Stimulated activated naive CD8-positive, alpha-beta T cell treated with anti-CD3 and anti-CD28 coated beads, Interleukin-15, Interleukin-2, amounts not matched to agents 100 ng/mL and 50 ng/mL, for 24 hours (primary cell): ENCODE data around the gene PIRT.

Source experiments
- H3K27ac Mint-ChIP-seq: one replicate; pipeline ENCODE4 v1.8.0; 2021; ENCODE audit warnings: mild to moderate bottlenecking, mixed read lengths
- H3K27me3 Mint-ChIP-seq: one replicate; pipeline ENCODE4 v1.8.0; 2021; ENCODE audit warnings: mixed read lengths
- H3K36me3 Mint-ChIP-seq: one replicate; pipeline ENCODE4 v1.8.0; 2021; ENCODE audit warnings: low read depth, mixed read lengths
- H3K4me1 Mint-ChIP-seq: one replicate; pipeline ENCODE4 v1.8.0; 2021; ENCODE audit warnings: low read depth, mixed read lengths
- H3K4me3 Mint-ChIP-seq: one replicate; pipeline ENCODE4 v1.8.0; 2021; ENCODE audit warnings: mild to moderate bottlenecking, mixed read lengths
- H3K9me3 Mint-ChIP-seq: one replicate; pipeline ENCODE4 v1.8.0; 2021; ENCODE audit warnings: mixed read lengths

Gene PIRT

GRCh38 chr17:10838682-10839081, 795 bp upstream of the PIRT start:
- H3K9me3 Mint-ChIP-seq, result no peaks in the 10 kb centered on the region
- no peaks in the 10 kb centered on the region for H3K36me3 Mint-ChIP-seq
- no peaks in the 10 kb centered on the region for H3K4me1 Mint-ChIP-seq

GRCh38 chr17:10836966-10837590, 809 bp downstream of the PIRT start:
- no peaks in the 10 kb centered on the region for H3K4me1 Mint-ChIP-seq
- H3K9me3 Mint-ChIP-seq, result no peaks in the 10 kb centered on the region
- H3K4me3 Mint-ChIP-seq, result no peak overlapping the region
- no peaks in the 10 kb centered on the region for H3K36me3 Mint-ChIP-seq
- no peak overlapping the region for H3K27ac Mint-ChIP-seq
- no peaks in the 10 kb centered on the region for H3K27me3 Mint-ChIP-seq

More at GRCh38 chr17:10838682-10839081, 795 bp upstream of the PIRT start:
- H3K27ac Mint-ChIP-seq, result no peak overlapping the region
- H3K4me3 Mint-ChIP-seq, result no peak overlapping the region
- no peaks in the 10 kb centered on the region for H3K27me3 Mint-ChIP-seq

- Mint-ChIP-seq H3K9me3 (no peaks in the 10 kb centered on the region), H3K4me1 (no peaks in the 10 kb centered on the region), H3K27ac (no peak overlapping the region), H3K36me3 (no peaks in the 10 kb centered on the region), H3K27me3 (no peaks in the 10 kb centered on the region), H3K4me3 (no peak overlapping the region)
Measured at GRCh38 chr17:10836145-10836544, 1.7 kb downstream of the PIRT start.

GRCh38 chr17:10831696-10832095, 6.2 kb downstream of the PIRT start:
- Mint-ChIP-seq H3K4me3 (no peak overlapping the region), H3K27me3 (no peaks in the 10 kb centered on the region), H3K27ac (no peak overlapping the region), H3K9me3 (no peaks in the 10 kb centered on the region), H3K36me3 (no peaks in the 10 kb centered on the region), H3K4me1 (no peaks in the 10 kb centered on the region)

- no peak overlapping the region for H3K4me3 Mint-ChIP-seq
- H3K4me1 Mint-ChIP-seq, result no peaks in the 10 kb centered on the region
- H3K9me3 Mint-ChIP-seq, result no peaks in the 10 kb centered on the region
- H3K36me3 Mint-ChIP-seq, result no peaks in the 10 kb centered on the region
- no peaks in the 10 kb centered on the region for H3K27me3 Mint-ChIP-seq
- H3K27ac Mint-ChIP-seq, result no peak overlapping the region
Measured at GRCh38 chr17:10827898-10828552, 9.9 kb downstream of the PIRT start.

- H3K4me3 Mint-ChIP-seq, result no peak overlapping the region
- no peaks in the 10 kb centered on the region for H3K27me3 Mint-ChIP-seq
- no peaks in the 10 kb centered on the region for H3K36me3 Mint-ChIP-seq
- H3K4me1 Mint-ChIP-seq, result no peaks in the 10 kb centered on the region
- H3K9me3 Mint-ChIP-seq, result no peaks in the 10 kb centered on the region
- H3K27ac Mint-ChIP-seq, result no peak overlapping the region
Measured at GRCh38 chr17:10824874-10825273, 13.0 kb downstream of the PIRT start.

GRCh38 chr17:10821770-10822169, 16.1 kb downstream of the PIRT start:
- H3K36me3 Mint-ChIP-seq, result no peaks in the 10 kb centered on the region
- no peaks in the 10 kb centered on the region for H3K27me3 Mint-ChIP-seq
- H3K4me3 Mint-ChIP-seq, result no peak overlapping the region
- H3K27ac Mint-ChIP-seq, result no peak overlapping the region
- no peaks in the 10 kb centered on the region for H3K4me1 Mint-ChIP-seq
- no peaks in the 10 kb centered on the region for H3K9me3 Mint-ChIP-seq

GRCh38 chr17:10821054-10821453, 16.8 kb downstream of the PIRT start:
- Mint-ChIP-seq H3K27me3 (no peaks in the 10 kb centered on the region), H3K4me3 (no peak overlapping the region), H3K36me3 (no peaks in the 10 kb centered on the region), H3K27ac (no peak overlapping the region), H3K9me3 (no peaks in the 10 kb centered on the region), H3K4me1 (no peaks in the 10 kb centered on the region)

- Mint-ChIP-seq H3K4me1 (no peaks in the 10 kb centered on the region), H3K36me3 (no peaks in the 10 kb centered on the region), H3K9me3 (no peaks in the 10 kb centered on the region), H3K27ac (no peak overlapping the region), H3K4me3 (no peak overlapping the region), H3K27me3 (peaks cover 4% of the 10 kb centered on the region)
Measured at GRCh38 chr17:10815319-10815718, 22.6 kb downstream of the PIRT start.

GRCh38 chr17:10814075-10814474, 23.8 kb downstream of the PIRT start:
- no peak overlapping the region for H3K4me3 Mint-ChIP-seq
- H3K9me3 Mint-ChIP-seq, result no peaks in the 10 kb centered on the region
- H3K27ac Mint-ChIP-seq, result no peak overlapping the region
- H3K27me3 Mint-ChIP-seq, result peaks cover 4% of the 10 kb centered on the region
- H3K4me1 Mint-ChIP-seq, result no peaks in the 10 kb centered on the region
- no peaks in the 10 kb centered on the region for H3K36me3 Mint-ChIP-seq

- Mint-ChIP-seq H3K9me3 (no peaks in the 10 kb centered on the region), H3K27me3 (peaks cover 4% of the 10 kb centered on the region), H3K4me1 (no peaks in the 10 kb centered on the region), H3K36me3 (no peaks in the 10 kb centered on the region), H3K4me3 (no peak overlapping the region), H3K27ac (no peak overlapping the region)
Measured at GRCh38 chr17:10812674-10813073, 25.2 kb downstream of the PIRT start.

- H3K4me3 Mint-ChIP-seq, result no peak overlapping the region
- no peaks in the 10 kb centered on the region for H3K36me3 Mint-ChIP-seq
- H3K27me3 Mint-ChIP-seq, result peaks cover 4% of the 10 kb centered on the region
- H3K9me3 Mint-ChIP-seq, result no peaks in the 10 kb centered on the region
- H3K4me1 Mint-ChIP-seq, result no peaks in the 10 kb centered on the region
- H3K27ac Mint-ChIP-seq, result no peak overlapping the region
Measured at GRCh38 chr17:10809605-10810004, 28.3 kb downstream of the PIRT start.

- H3K9me3 Mint-ChIP-seq, result no peaks in the 10 kb centered on the region
- no peaks in the 10 kb centered on the region for H3K36me3 Mint-ChIP-seq
- no peak overlapping the region for H3K27ac Mint-ChIP-seq
- no peaks in the 10 kb centered on the region for H3K4me1 Mint-ChIP-seq
- H3K27me3 Mint-ChIP-seq, result no peaks in the 10 kb centered on the region
- no peak overlapping the region for H3K4me3 Mint-ChIP-seq
Measured at GRCh38 chr17:10807704-10808128, 30.2 kb downstream of the PIRT start.

GRCh38 chr17:10806545-10807262, 31.2 kb downstream of the PIRT start:
- Mint-ChIP-seq H3K36me3 (no peaks in the 10 kb centered on the region), H3K4me3 (no peak overlapping the region), H3K27me3 (no peaks in the 10 kb centered on the region), H3K27ac (no peak overlapping the region), H3K4me1 (no peaks in the 10 kb centered on the region), H3K9me3 (no peaks in the 10 kb centered on the region)

- Mint-ChIP-seq H3K27ac (no peak overlapping the region), H3K36me3 (no peaks in the 10 kb centered on the region), H3K27me3 (no peaks in the 10 kb centered on the region), H3K4me1 (no peaks in the 10 kb centered on the region), H3K9me3 (no peaks in the 10 kb centered on the region), H3K4me3 (no peak overlapping the region)
Measured at GRCh38 chr17:10805911-10806310, 32.0 kb downstream of the PIRT start.
